HepG2 (cell line): Measurements from ENCODE around the gene COA7. TPM values are rescaled to one million over a fixed set of nuclear protein-coding genes. Genes with fewer than 3 reads are reported as not detected.

ENCODE experiments used
- ATAD3A ChIP-seq: sonication (generic); formaldehyde crosslinking; IDR thresholded peaks from 2 replicates; pipeline ENCODE4 v1.4.0; 2020; ENCODE audit warnings: missing genetic modification reagents
- EZH2 ChIP-seq: conservative IDR thresholded peaks from 2 replicates; pipeline ENCODE4 v1.6.1; 2012; ENCODE audit warnings: mild to moderate bottlenecking, low read depth, low read length, moderate library complexity
- HMG20B ChIP-seq: conservative IDR thresholded peaks from 2 replicates; pipeline ENCODE4 v1.6.1; 2016; ENCODE audit warnings: missing genetic modification reagents, missing compliant biosample characterization
- HOXA5 ChIP-seq: sonication (generic); formaldehyde crosslinking; IDR thresholded peaks from 2 replicates; pipeline ENCODE4 v1.4.0; 2020; ENCODE audit warnings: missing genetic modification reagents
- IKZF5 ChIP-seq: IDR thresholded peaks from 2 replicates; pipeline ENCODE4 v1.6.1; 2018; ENCODE audit warnings: missing genetic modification reagents, mild to moderate bottlenecking, missing compliant biosample characterization
- KDM6A ChIP-seq: IDR thresholded peaks from 2 replicates; pipeline ENCODE4 v1.6.1; 2016; ENCODE audit warnings: low read depth
- KMT2A ChIP-seq: sonication (generic); formaldehyde crosslinking; IDR thresholded peaks from 2 replicates; pipeline ENCODE4 v1.4.0; 2020; ENCODE audit warnings: missing genetic modification reagents
- PAWR ChIP-seq: sonication (generic); formaldehyde crosslinking; IDR thresholded peaks from 2 replicates; pipeline ENCODE4 v1.4.0; 2020; ENCODE audit warnings: missing genetic modification reagents, mild to moderate bottlenecking, borderline replicate concordance
- RBM22 ChIP-seq: fragments of 200-400 bp; formaldehyde crosslinking; optimal IDR thresholded peaks from 2 replicates; pipeline ENCODE3; 2017; ENCODE audit warnings: mild to moderate bottlenecking, low read length, moderate library complexity
- SALL2 ChIP-seq: sonication (generic); formaldehyde crosslinking; IDR thresholded peaks from 2 replicates; pipeline ENCODE4 v1.8.1; 2023; ENCODE audit warnings: mild to moderate bottlenecking, missing genetic modification reagents, inconsistent platforms
- SKIL ChIP-seq: sonication (generic); formaldehyde crosslinking; IDR thresholded peaks from 2 replicates; pipeline ENCODE4 v1.8.0; 2022; ENCODE audit warnings: missing genetic modification reagents, mild to moderate bottlenecking, moderate library complexity, borderline replicate concordance
- SMYD3 ChIP-seq: sonication (generic); formaldehyde crosslinking; IDR thresholded peaks from 2 replicates; pipeline ENCODE4 v1.8.1; 2023; ENCODE audit warnings: mild to moderate bottlenecking, missing genetic modification reagents
- TRIM24 ChIP-seq: sonication (generic); formaldehyde crosslinking; IDR thresholded peaks from 2 replicates; pipeline ENCODE4 v1.8.0; 2022; ENCODE audit warnings: mild to moderate bottlenecking, missing genetic modification reagents
- U2AF1 ChIP-seq: fragments of 200-400 bp; formaldehyde crosslinking; optimal IDR thresholded peaks from 2 replicates; pipeline ENCODE3; 2017; ENCODE audit warnings: mild to moderate bottlenecking, low read depth, low read length
- ZBTB3 ChIP-seq: sonication (generic); formaldehyde crosslinking; IDR thresholded peaks from 2 replicates; pipeline ENCODE4 v1.4.0; 2020; ENCODE audit warnings: low read depth, mild to moderate bottlenecking, moderate library complexity, missing genetic modification reagents, borderline replicate concordance
- ZMYM4 ChIP-seq: sonication (generic); formaldehyde crosslinking; IDR thresholded peaks from 2 replicates; pipeline ENCODE4 v1.8.1; 2023; ENCODE audit warnings: mild to moderate bottlenecking, missing genetic modification reagents
- ZNF10 ChIP-seq: sonication (generic); formaldehyde crosslinking; IDR thresholded peaks from 2 replicates; pipeline ENCODE4 v1.4.0; 2020; ENCODE audit warnings: mild to moderate bottlenecking, low read depth, missing genetic modification reagents, borderline replicate concordance
- ZNF264 ChIP-seq: sonication (generic); formaldehyde crosslinking; IDR thresholded peaks from 2 replicates; pipeline ENCODE4 v1.4.0; 2020; ENCODE audit warnings: missing genetic modification reagents
- ZNF317 ChIP-seq: sonication (generic); formaldehyde crosslinking; IDR thresholded peaks from 2 replicates; pipeline ENCODE4 v1.5.0; 2020; ENCODE audit warnings: mild to moderate bottlenecking, missing genetic modification reagents
- ZNF382 ChIP-seq: sonication (generic); formaldehyde crosslinking; IDR thresholded peaks from 2 replicates; pipeline ENCODE4 v1.5.0; 2020; ENCODE audit warnings: missing genetic modification reagents, mild to moderate bottlenecking, borderline replicate concordance
- ZNF639 ChIP-seq: conservative IDR thresholded peaks from 2 replicates; pipeline ENCODE4 v1.6.1; 2018; ENCODE audit warnings: missing genetic modification reagents
- ZNF652 ChIP-seq: IDR thresholded peaks from 2 replicates; pipeline ENCODE4 v1.6.1; 2016; ENCODE audit warnings: low read depth, borderline replicate concordance
- ZNF672 ChIP-seq: sonication (generic); formaldehyde crosslinking; IDR thresholded peaks from 2 replicates; pipeline ENCODE4 v1.8.1; 2022; ENCODE audit warnings: missing genetic modification reagents
- polyA plus RNA-seq, 8 experiments: library from polyadenylated mRNA; depleted of rRNA in 3 of 8; stranded (reverse) in 7 of 8; unstranded in 1 of 8; fragments of >200 nt; fragmentation: Illumina TruSeq in 4 of 8; extraction: Trizol in 4 of 8; gene quantifications; 2 replicates each; pipeline versions ENCODE4 v1.2.1 to v1.2.3, GENCODE V29; 2011 to 2016; ENCODE audit warnings: low read depth in 4 of 8, missing spikeins in 1 of 8, mixed read lengths in 1 of 8; ENCODE audit not compliant: insufficient read depth in 1 of 8
- total RNA-seq, 5 experiments: library from RNA; depleted of rRNA; stranded (reverse); fragments of >200 nt; fragmentation: Illumina TruSeq; extraction: Trizol; gene quantifications; 2 replicates each; pipeline ENCODE4 v1.2.3, GENCODE V29; 2016; ENCODE audit warnings: low read depth in 1 of 5
- TF ChIP-seq, protein P1 (sequence below): IDR thresholded peaks from 2 replicates; pipeline ENCODE4 v1.6.1; 2016; ENCODE audit warnings: mild to moderate bottlenecking, missing biosample characterization, missing genetic modification reagents
- TF ChIP-seq, protein P2 (sequence below): sonication (generic); formaldehyde crosslinking; IDR thresholded peaks from 2 replicates; pipeline ENCODE4 v1.8.0; 2022; ENCODE audit warnings: missing genetic modification reagents, low read depth, mild to moderate bottlenecking, borderline replicate concordance

COA7 gene
- total and polyA plus RNA-seq, 2 of the 13 experiments (the other 11 are each of a cell fraction or from before 2014, with no cell fraction given) = 12.3 to 30.4 TPM

DNA sequence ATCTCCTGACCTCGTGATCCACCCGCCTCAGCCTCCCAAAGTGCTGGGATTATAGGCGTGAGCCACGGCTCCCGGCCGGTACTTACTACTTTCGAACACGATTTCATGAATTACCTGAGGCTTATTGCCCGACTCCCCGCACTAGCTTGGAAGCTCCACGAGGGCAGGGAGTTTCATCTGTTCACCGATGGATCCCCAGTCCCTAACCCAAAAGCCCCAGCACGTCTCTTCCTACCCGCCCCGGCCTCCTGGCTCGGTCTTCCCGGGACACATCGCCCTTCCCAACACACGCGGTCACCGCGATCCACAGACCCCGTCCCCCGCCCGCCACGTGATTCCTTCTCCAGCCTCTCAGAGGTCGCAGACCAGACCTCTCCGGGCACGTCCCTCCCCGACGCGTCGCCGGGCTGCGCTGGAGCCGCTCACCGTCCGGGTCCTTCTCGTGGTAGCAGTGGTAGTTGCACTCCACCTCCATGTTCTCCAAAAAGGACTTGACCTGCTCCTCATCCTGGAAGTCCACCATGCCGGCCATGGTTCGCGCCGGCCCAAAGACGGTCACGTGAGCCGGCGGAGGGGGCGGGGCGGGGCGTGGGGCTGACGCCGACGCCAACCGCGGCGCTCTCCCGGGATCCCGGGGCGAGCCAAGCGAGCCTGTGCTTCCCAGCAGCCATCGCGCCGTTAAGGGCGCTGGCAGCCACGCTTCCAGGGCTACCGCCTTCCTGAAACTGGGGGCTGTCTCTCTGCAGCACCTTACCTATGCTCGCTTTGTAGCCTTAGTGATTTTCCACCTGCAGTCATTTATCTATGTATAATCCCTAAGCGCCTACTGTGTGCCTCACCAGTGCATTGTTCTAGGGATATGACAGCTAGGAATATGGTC lies at the start of gene COA7 (continued):
- peak; percentile 85 for TF ChIP-seq IKZF5 (CRISPR knock-in tag)
- TF ChIP-seq, protein P1, sequence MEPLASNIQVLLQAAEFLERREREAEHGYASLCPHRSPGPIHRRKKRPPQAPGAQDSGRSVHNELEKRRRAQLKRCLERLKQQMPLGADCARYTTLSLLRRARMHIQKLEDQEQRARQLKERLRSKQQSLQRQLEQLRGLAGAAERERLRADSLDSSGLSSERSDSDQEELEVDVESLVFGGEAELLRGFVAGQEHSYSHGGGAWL (CRISPR knock-in tag) = peak; percentile 94
- TF ChIP-seq ZNF672 (CRISPR knock-in tag) = peak; percentile 83; the same call in 1 of the 2 replicates
- TF ChIP-seq SKIL (CRISPR knock-in tag) = peak; percentile 72; the same call in 1 of the 2 replicates
- TF ChIP-seq, protein P2, sequence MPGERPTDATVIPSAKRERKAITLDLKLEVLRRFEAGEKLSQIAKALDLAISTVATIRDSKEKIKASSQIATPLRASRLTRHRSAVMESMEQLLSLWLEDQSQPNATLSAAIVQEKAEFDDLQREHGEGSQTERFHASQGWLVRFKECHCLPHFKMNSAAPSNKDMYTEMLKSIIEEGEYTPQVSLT (CRISPR knock-in tag) = no peak; the same call in 1 of the 2 replicates
- TF ChIP-seq TRIM24 (CRISPR knock-in tag) = no peak
- peak; percentile 87 for TF ChIP-seq ZNF264 (CRISPR knock-in tag)
- no peak; the same call in 1 of the 2 replicates for TF ChIP-seq ZNF317 (CRISPR knock-in tag)
- peak; percentile 88 for TF ChIP-seq HOXA5 (CRISPR knock-in tag)
- no peak for TF ChIP-seq PAWR (CRISPR knock-in tag)
- peak; percentile 66; the same call in 1 of the 2 replicates for TF ChIP-seq KMT2A (CRISPR knock-in tag)
- no peak for TF ChIP-seq ATAD3A
- TF ChIP-seq RBM22 = no peak
- TF ChIP-seq U2AF1 = no peak
- no peak for TF ChIP-seq KDM6A
- peak; percentile 83 for TF ChIP-seq ZMYM4
- TF ChIP-seq HMG20B = no peak
- peak; percentile 87 for TF ChIP-seq SALL2 (CRISPR knock-in tag)
- no peak for TF ChIP-seq EZH2
- peak; percentile 76; the same call in 1 of the 2 replicates for TF ChIP-seq SMYD3
- TF ChIP-seq ZNF652 (CRISPR knock-in tag) = no peak
- TF ChIP-seq ZNF382 (CRISPR knock-in tag) = no peak
- TF ChIP-seq ZNF10 (CRISPR knock-in tag) = no peak
- peak; percentile 62; the same call in 1 of the 2 replicates for TF ChIP-seq ZBTB3 (CRISPR knock-in tag)
- peak; percentile 68; the same call in 1 of the 2 replicates for TF ChIP-seq ZNF639
